Testis (tissue), 3 donors: Measurements from ENCODE around the gene VCL. TPM values are rescaled to one million over a fixed set of nuclear protein-coding genes. Genes with fewer than 3 reads are reported as not detected.
"Not testable (repeated sequence)": the region's sequence is repeated elsewhere in the genome, so short reads cannot be mapped to it uniquely, and the experiment has no call there.

Experiments
- DNase-seq: peaks from one replicate; pipeline ENCODE4 v3.0.0-alpha.2; 2019
- H3K27ac ChIP-seq, 2 donors: fragments of 200-600 bp; sonication (generic); one replicate each; pipeline ENCODE4 v1.5.1; 2019
- H3K27me3 ChIP-seq: fragments of 200-600 bp; sonication (generic); one replicate; pipeline ENCODE4 v1.5.1; 2019
- H3K36me3 ChIP-seq: fragments of 200-600 bp; sonication (generic); one replicate; pipeline ENCODE4 v1.5.1; 2017; ENCODE audit warnings: low read depth; ENCODE audit errors: missing control alignments
- H3K4me1 ChIP-seq: fragments of 200-600 bp; sonication (generic); one replicate; pipeline ENCODE4 v1.5.1; 2019
- H3K4me3 ChIP-seq, 2 donors: fragments of 200-600 bp; sonication (generic); one replicate each; pipeline ENCODE4 v1.5.1; 2017 to 2019
- H3K9me3 ChIP-seq: fragments of 200-600 bp; sonication (generic); one replicate; pipeline ENCODE4 v1.5.1; 2017
- POLR2A ChIP-seq: fragments of 450-650 bp; IDR thresholded peaks from one replicate; pipeline ENCODE4 v1.6.1; 2017; ENCODE audit warnings: antibody characterized with exemption, mild to moderate bottlenecking, moderate library complexity
- WGBS, 2 donors: methylation state at CpG; one replicate each; pipeline ENCODE4 v1.1.5; 2018; 5-methylcytosine and 5-hydroxymethylcytosine counted together
- intact Hi-C: fragments of 100-400 bp; cut with DNase I; formaldehyde crosslinking; loops from one replicate; pipeline ENCODE4 v1.15.1; 2023; ENCODE audit warnings: low total_unique reads
- polyA plus RNA-seq: library from polyadenylated mRNA; stranded (reverse); fragments of 350-450 nt; fragmentation: Illumina TruSeq; extraction: RNeasy Lipid Tissue Mini Kit (QIAGEN cat#74804); gene quantifications from one replicate; pipeline ENCODE4 v1.2.3, GENCODE V29; 2014; ENCODE audit warnings: low read depth, low replicate concordance; ENCODE audit not compliant: insufficient read depth
- total RNA-seq, 2 donors: library from RNA; depleted of rRNA; stranded (reverse); fragments of >200 nt; gene quantifications; one replicate each; pipeline ENCODE4 v1.2.3, GENCODE V29; 2016
- TF ChIP-seq, protein P1 (sequence below), 3 experiments: fragments of 450-650 bp in 2 of 3; fragments of 200-600 bp in 1 of 3; sonication (generic) in 1 of 3; IDR thresholded peaks; one replicate each; pipeline ENCODE4 v1.5.1; 2016 to 2019; ENCODE audit warnings: antibody characterized with exemption in 3 of 3, mild to moderate bottlenecking in 2 of 3, moderate library complexity in 1 of 3

The VCL gene
- total and polyA plus RNA-seq, 3 donors from 2014 or later, result 106 to 272 (median 267) TPM

DNA sequence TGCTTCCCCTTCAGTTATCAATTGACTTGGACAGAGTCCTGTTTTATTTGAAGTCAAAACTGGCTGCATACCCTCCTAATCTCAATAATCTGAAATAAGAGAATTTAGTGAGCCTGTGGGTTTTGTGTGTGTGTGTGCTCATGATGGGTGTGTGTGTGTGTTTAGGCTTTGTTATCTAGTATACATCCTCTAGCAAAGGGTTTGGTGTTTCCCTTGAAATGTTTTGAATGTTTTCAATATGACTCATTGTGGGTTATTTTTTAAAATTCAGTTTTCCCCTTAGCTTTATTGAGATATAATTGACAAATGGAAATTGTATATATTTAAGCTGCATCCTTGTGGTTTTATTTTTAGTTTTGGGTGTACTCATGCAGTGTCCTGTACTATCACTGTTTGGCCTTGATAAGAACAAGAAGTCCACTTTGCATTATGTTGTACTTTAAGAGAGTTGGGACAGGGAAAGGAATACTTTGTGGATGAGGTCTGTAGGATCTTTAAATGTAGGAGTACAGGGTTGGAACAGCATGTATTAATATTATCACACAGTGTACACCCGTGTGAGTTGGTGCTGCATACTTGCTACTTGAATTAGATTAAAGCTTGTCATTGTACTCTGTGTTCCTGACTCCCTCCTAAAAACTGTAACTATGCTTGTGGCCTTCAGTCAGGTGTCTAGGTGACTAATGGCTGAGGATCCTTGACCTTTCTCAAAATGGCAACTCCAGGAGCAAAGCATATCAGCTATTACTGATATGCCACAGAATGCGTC, 58.3 kb downstream of the VCL start:
- no peak for TF ChIP-seq POLR2A
- TF ChIP-seq, protein P1, sequence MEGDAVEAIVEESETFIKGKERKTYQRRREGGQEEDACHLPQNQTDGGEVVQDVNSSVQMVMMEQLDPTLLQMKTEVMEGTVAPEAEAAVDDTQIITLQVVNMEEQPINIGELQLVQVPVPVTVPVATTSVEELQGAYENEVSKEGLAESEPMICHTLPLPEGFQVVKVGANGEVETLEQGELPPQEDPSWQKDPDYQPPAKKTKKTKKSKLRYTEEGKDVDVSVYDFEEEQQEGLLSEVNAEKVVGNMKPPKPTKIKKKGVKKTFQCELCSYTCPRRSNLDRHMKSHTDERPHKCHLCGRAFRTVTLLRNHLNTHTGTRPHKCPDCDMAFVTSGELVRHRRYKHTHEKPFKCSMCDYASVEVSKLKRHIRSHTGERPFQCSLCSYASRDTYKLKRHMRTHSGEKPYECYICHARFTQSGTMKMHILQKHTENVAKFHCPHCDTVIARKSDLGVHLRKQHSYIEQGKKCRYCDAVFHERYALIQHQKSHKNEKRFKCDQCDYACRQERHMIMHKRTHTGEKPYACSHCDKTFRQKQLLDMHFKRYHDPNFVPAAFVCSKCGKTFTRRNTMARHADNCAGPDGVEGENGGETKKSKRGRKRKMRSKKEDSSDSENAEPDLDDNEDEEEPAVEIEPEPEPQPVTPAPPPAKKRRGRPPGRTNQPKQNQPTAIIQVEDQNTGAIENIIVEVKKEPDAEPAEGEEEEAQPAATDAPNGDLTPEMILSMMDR (IDR thresholded peaks at IDR 0.05), result no peak
- Histone ChIP-seq H3K4me1 (peaks cover 51% of the 10 kb centered on the region), H3K4me3 (no peak overlapping the region), H3K36me3 (no peaks in the 10 kb centered on the region), H3K27ac (peak overlapping the region; percentile 59 to 68), H3K27me3 (no peaks in the 10 kb centered on the region), H3K9me3 (no peaks in the 10 kb centered on the region)
- intact Hi-C loops, result no loop called here
- 29 to 32% methylated on average over 2 of the region's 2 CpGs for WGBS, 2 donors
- peak; percentile 68 for DNase-seq

DNA sequence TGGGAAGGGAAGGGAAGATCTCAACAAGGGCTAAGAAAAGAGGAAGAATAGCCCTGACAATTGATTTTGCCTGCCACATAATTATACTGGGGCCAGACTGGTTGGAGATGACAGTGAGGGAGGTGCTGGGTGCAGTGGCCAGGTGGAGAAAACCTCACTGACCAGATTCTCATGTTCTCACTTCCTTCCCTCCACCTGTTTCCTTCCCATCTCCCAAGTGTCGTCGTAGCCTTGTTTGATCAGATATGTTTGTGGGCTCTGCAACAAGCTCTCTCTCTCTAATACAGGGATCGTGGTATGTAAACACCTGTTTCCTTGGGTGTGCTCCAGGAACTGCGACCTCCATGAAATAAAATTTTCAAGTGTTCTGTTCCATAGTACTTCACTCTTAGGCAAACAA, 60.2 kb downstream of the VCL start:
- Histone ChIP-seq H3K36me3 (no peaks in the 10 kb centered on the region), H3K27me3 (no peaks in the 10 kb centered on the region), H3K4me1 (peaks cover 44% of the 10 kb centered on the region), H3K27ac (peak overlapping the region; percentile 59 to 68), H3K4me3 (no peak overlapping the region), H3K9me3 (no peaks in the 10 kb centered on the region)
- intact Hi-C loops, result no loop called here
- TF ChIP-seq POLR2A, result no peak
- TF ChIP-seq, protein P1 (IDR thresholded peaks at IDR 0.05), result no peak
- no peak for DNase-seq
- 57 to 71% methylated on average over 4 of the region's 4 CpGs for WGBS, 2 donors

DNA sequence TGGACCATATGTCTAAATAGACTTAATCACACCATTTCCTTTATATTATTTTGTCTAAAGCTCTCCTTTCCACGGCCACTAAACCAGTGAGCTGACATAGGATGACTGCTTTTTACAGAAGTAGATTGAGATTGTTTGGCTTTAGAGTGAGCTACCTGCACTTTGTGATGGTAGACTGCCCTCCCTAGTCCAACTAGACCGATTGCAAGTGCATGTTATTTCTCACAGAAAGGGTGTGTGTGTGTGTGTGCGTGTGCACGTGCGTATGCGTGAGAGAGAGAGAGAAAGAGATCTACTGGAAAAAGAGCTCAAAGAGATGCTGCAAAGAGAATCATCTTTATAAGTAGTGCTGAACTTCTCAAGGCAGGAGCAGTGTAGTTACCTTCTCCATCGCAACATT, 60.7 kb downstream of the VCL start:
- no peak for DNase-seq
- Histone ChIP-seq H3K27ac (no peak overlapping the region), H3K9me3 (no peaks in the 10 kb centered on the region), H3K36me3 (no peaks in the 10 kb centered on the region), H3K4me1 (peaks cover 44% of the 10 kb centered on the region), H3K4me3 (no peak overlapping the region), H3K27me3 (no peaks in the 10 kb centered on the region)
- intact Hi-C loops, result no loop called here
- 73 to 80% methylated on average over 7 of the region's 7 CpGs for WGBS, 2 donors
- TF ChIP-seq, protein P1 (IDR thresholded peaks at IDR 0.05), result no peak
- no peak for TF ChIP-seq POLR2A

- Histone ChIP-seq H3K36me3 (no peaks in the 10 kb centered on the region), H3K4me1 (peaks cover 28% of the 10 kb centered on the region), H3K27me3 (no peaks in the 10 kb centered on the region), H3K9me3 (no peaks in the 10 kb centered on the region), H3K4me3 (no peak overlapping the region), H3K27ac (no peak overlapping the region)
- no peak for DNase-seq
- intact Hi-C loops, result no loop called here
- TF ChIP-seq POLR2A, result no peak
- TF ChIP-seq, protein P1 (IDR thresholded peaks at IDR 0.05), result no peak
These were observed 63.2 kb downstream of the VCL start for GRCh38 chr10:74061104-74061503.

DNA sequence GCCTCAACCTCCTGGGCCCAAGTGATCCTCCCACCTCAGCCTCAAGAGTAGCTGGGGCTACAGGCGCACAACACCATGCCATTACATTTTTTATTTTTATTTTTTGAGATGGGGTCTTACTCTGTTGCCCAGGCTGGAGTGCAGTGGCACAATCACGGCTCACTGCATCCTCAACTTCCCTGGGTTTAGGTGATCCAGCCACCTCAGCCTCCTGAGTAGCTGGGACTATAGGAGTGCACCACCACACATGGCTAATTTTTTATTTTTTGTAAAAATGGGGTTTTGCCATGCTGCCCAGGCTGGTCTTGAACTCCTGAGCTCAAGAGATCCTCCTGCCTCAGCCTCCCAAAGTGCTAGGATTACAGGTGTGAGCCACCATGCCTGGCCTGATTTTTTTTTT, 64.1 kb downstream of the VCL start:
- DNase-seq, H3K36me3 ChIP-seq, H3K27ac ChIP-seq, H3K27me3 ChIP-seq, H3K4me3 ChIP-seq, intact Hi-C loops, H3K9me3 ChIP-seq: not testable (repeated sequence)
- WGBS, 2 donors, result 95 to 100% methylated on average over 2 of the region's 2 CpGs
- H3K4me1 ChIP-seq, result peaks cover 21% of the 10 kb centered on the region
